B cell (primary cell): ENCODE data around the gene TES. TPM values are rescaled to one million over a fixed set of nuclear protein-coding genes. Genes with fewer than 3 reads are reported as not detected.
A peak's percentile ranks its signal among the peaks of the same experiment; 100 is the strongest.

Experiments
- ATAC-seq: fragments of 200-7000 bp; cut with Tn5 transposase; one replicate; pipeline ENCODE4 v1.10.0; 2021; ENCODE audit warnings: low read depth, mild to moderate bottlenecking, moderate number of reproducible peaks, moderate library complexity
- CTCF ChIA-PET: fragments of 350-600 bp; sonication (Branson Sonifier 250); formaldehyde crosslinking; loops from one replicate; lab custom pipeline; 2021; ENCODE audit warnings: antibody characterized with exemption, inconsistent platforms; lab: Charles Lee
- POLR2A ChIA-PET: fragments of 350-600 bp; sonication (Branson Sonifier 250); formaldehyde crosslinking; loops from one replicate; lab custom pipeline; 2021; ENCODE audit warnings: antibody characterized with exemption; lab: Charles Lee
- DNase-seq: peaks from one replicate; pipeline ENCODE4 v3.0.0; 2013
- H2AFZ ChIP-seq: 2 replicates; pipeline ENCODE4 v1.6.1; 2012; ENCODE audit warnings: mild to moderate bottlenecking, low read depth, low read length; ENCODE audit not compliant: insufficient read depth, poor library complexity, severe bottlenecking
- H3K27ac ChIP-seq, 2 donors: 1 replicate in 1 of 2; 2 replicates in 1 of 2; pipeline ENCODE4 v1.5.1; 2012 to 2013; ENCODE audit warnings: low read length in 2 of 2, mild to moderate bottlenecking in 2 of 2, moderate library complexity in 1 of 2
- H3K27me3 ChIP-seq, 4 experiments: fragments of 200-600 bp in 1 of 4; sonication (generic) in 1 of 4; replicated peaks in 1 of 4; 1 replicate in 2 of 4; 2 replicates in 2 of 4; pipeline versions ENCODE4 v1.6.1 to v1.7.0; 2013 to 2016; ENCODE audit warnings: low read length in 3 of 4, mild to moderate bottlenecking in 2 of 4, mixed read lengths in 1 of 4, moderate library complexity in 1 of 4; ENCODE audit not compliant: insufficient read depth in 4 of 4, control insufficient read depth in 3 of 4; ENCODE audit errors: control extremely low read depth in 1 of 4
- H3K36me3 ChIP-seq, 2 experiments: replicated peaks in 1 of 2; 1 replicate in 1 of 2; 2 replicates in 1 of 2; pipeline versions ENCODE4 v1.6.1 to v1.7.1; 2013; ENCODE audit warnings: low read length in 1 of 2; ENCODE audit not compliant: insufficient read depth in 2 of 2, control insufficient read depth in 1 of 2; ENCODE audit errors: control extremely low read depth in 1 of 2, extremely low read depth in 1 of 2
- H3K4me1 ChIP-seq, 2 donors: fragments of 200-600 bp in 1 of 2; sonication (generic) in 1 of 2; 1 replicate in 1 of 2; 2 replicates in 1 of 2; pipeline versions ENCODE4 v1.5.1 to v1.6.1; 2013 to 2017; ENCODE audit warnings: low read length in 2 of 2; ENCODE audit not compliant: control insufficient read depth in 2 of 2, insufficient read depth in 2 of 2
- H3K4me2 ChIP-seq: replicated peaks from 2 replicates; pipeline ENCODE3; 2012; ENCODE audit warnings: mild to moderate bottlenecking, low read depth, low read length; ENCODE audit not compliant: poor library complexity, severe bottlenecking
- H3K4me3 ChIP-seq, 5 experiments: fragments of 200-600 bp in 1 of 5; sonication (generic) in 1 of 5; 1 replicate in 3 of 5; 2 replicates in 2 of 5; pipeline versions ENCODE4 v1.5.1 to v1.7.0; 2011 to 2016; ENCODE audit warnings: low read length in 4 of 5, mild to moderate bottlenecking in 4 of 5, low read depth in 2 of 5, control low read depth in 1 of 5, moderate library complexity in 1 of 5; ENCODE audit not compliant: insufficient read depth in 1 of 5; ENCODE audit errors: control extremely low read depth in 1 of 5, extremely low read depth in 1 of 5
- H3K79me2 ChIP-seq: fragments of 200-600 bp; sonication (generic); one replicate; pipeline ENCODE4 v1.6.0; 2016; ENCODE audit warnings: low read length; ENCODE audit not compliant: control insufficient read depth, insufficient read depth
- H3K9ac ChIP-seq: fragments of 200-600 bp; sonication (generic); 2 replicates; pipeline ENCODE4 v1.6.1; 2017; ENCODE audit warnings: mild to moderate bottlenecking, low read length, moderate library complexity
- H3K9me3 ChIP-seq, 3 donors: one replicate each; pipeline versions ENCODE4 v1.6.1 to v1.7.1; 2013; ENCODE audit warnings: low read length in 2 of 3; ENCODE audit not compliant: control insufficient read depth in 2 of 3, insufficient read depth in 1 of 3; ENCODE audit errors: control extremely low read depth in 1 of 3
- H4K20me1 ChIP-seq: 2 replicates; pipeline ENCODE4 v1.6.0; 2012; ENCODE audit warnings: mild to moderate bottlenecking, low read length; ENCODE audit not compliant: insufficient read depth, control insufficient read depth, poor library complexity, severe bottlenecking
- H3K27ac Mint-ChIP-seq: one replicate; pipeline ENCODE4 v1.8.0; 2021; ENCODE audit warnings: mixed read lengths
- H3K27me3 Mint-ChIP-seq: one replicate; pipeline ENCODE4 v1.8.0; 2021; ENCODE audit warnings: mixed read lengths
- H3K4me1 Mint-ChIP-seq: one replicate; pipeline ENCODE4 v1.8.0; 2021; ENCODE audit warnings: mixed read lengths
- H3K4me3 Mint-ChIP-seq: one replicate; pipeline ENCODE4 v1.8.0; 2021; ENCODE audit warnings: mixed read lengths
- H3K9me3 Mint-ChIP-seq: one replicate; pipeline ENCODE4 v1.8.0; 2022; ENCODE audit warnings: mixed read lengths; ENCODE audit not compliant: insufficient read depth
- EZH2 ChIP-seq: IDR thresholded peaks from 2 replicates; pipeline ENCODE4 v1.6.1; 2012; ENCODE audit warnings: borderline replicate concordance, low read depth, mild to moderate bottlenecking, moderate library complexity, low read length; ENCODE audit not compliant: insufficient read depth, poor library complexity, severe bottlenecking
- WGBS: methylation state at CpG from one replicate; pipeline ENCODE4 v1.1.5; 2013; ENCODE audit warnings: missing lambda C conversion rate; ENCODE audit not compliant: insufficient coverage; 5-methylcytosine and 5-hydroxymethylcytosine counted together
- intact Hi-C: fragments of 100-400 bp; cut with micrococcal nuclease; formaldehyde crosslinking; loops from one replicate; pipeline ENCODE4 v1.10.0; 2022
- polyA plus RNA-seq: library from polyadenylated mRNA; depleted of rRNA; stranded (reverse); fragments of >200 nt; gene quantifications from 2 replicates; pipeline ENCODE4 v1.2.3, GENCODE V29; 2012
- total RNA-seq, 2 donors: library from RNA; stranded (reverse); fragments of 120-200 nt in 1 of 2; gene quantifications; 1 replicate in 1 of 2; 2 replicates in 1 of 2; pipeline versions ENCODE4 v1.2.3 to v1.2.4, GENCODE V29; 2013 to 2022
- TF ChIP-seq, protein P1 (sequence below): fragments of 200-600 bp; IDR thresholded peaks from one replicate; pipeline ENCODE4 v1.8.0; 2022; ENCODE audit warnings: antibody characterized with exemption, mild to moderate bottlenecking

The TES gene
- total and polyA plus RNA-seq, 2 donors (not counting 1 experiment from before 2014, with no cell fraction given) = 55.3 to 62.5 TPM

DNA sequence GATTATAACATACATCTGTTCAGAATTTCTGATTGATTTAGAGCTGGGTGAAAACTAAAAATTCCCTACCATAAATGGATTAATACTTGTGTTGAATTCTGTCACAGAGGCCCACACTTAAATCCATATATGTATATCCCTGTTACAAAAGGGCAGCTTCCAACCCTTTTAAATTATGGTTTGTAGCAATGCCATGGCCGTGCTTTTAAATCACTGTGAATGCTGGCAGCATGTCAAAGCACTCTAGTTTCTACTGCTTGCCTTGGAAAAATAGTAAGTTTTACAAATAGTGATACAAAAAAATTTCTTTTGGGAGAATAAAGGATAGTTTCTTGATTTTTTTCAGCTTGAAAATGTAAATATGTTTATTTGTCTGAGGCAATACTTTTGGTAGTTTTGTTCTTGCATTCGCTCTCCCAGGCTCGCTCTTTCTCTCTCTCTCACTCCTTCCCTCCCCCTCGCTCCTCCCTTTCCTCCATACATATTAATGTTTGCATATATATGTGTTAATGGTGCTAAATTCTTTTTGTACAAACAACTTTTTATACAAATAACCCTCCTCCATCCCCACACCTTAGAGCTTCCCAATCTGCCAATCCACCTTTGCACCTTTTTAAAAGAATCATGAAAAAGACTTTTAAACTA lies 29.8 kb downstream of the TES start:
- ChIA-PET POLR2A (no interaction called here), CTCF (interaction anchor here (0.5 to 7.4 kb wide), 16 partner anchors 9 to 352 kb away, joined by 3 to 126 read pairs (median 5); no protein-coding TSS in a partner anchor)
- no peaks in the 10 kb centered on the region for H3K4me1 ChIP-seq
- no peak overlapping the region for H3K27ac ChIP-seq
- no peak overlapping the region for H2AFZ ChIP-seq
- no CpG with 5 or more reads among the region's 4 CpGs for WGBS
- Mint-ChIP-seq H3K27ac (peak overlapping the region; percentile 17), H3K4me1 (peaks cover 13% of the 10 kb centered on the region), H3K27me3 (no peaks in the 10 kb centered on the region), H3K4me3 (no peak overlapping the region), H3K9me3 (peaks cover under 1% of the 10 kb centered on the region)
- H3K4me2 ChIP-seq = no peak overlapping the region
- H3K36me3 ChIP-seq = peaks cover 0 to 42% of the 10 kb centered on the region in 2 experiments
- no peaks in the 10 kb centered on the region for H3K27me3 ChIP-seq
- intact Hi-C loops = no loop called here
- ATAC-seq (no peak), DNase-seq (no peak)
- H3K9me3 ChIP-seq = peaks cover 0 to 8% (median 0%) of the 10 kb centered on the region in 3 donors
- peaks cover 73% of the 10 kb centered on the region for H4K20me1 ChIP-seq
- H3K4me3 ChIP-seq = no peak overlapping the region
- H3K79me2 ChIP-seq = peaks cover 38% of the 10 kb centered on the region
- H3K9ac ChIP-seq = no peak overlapping the region
- no peak for TF ChIP-seq EZH2
- TF ChIP-seq, protein P1, sequence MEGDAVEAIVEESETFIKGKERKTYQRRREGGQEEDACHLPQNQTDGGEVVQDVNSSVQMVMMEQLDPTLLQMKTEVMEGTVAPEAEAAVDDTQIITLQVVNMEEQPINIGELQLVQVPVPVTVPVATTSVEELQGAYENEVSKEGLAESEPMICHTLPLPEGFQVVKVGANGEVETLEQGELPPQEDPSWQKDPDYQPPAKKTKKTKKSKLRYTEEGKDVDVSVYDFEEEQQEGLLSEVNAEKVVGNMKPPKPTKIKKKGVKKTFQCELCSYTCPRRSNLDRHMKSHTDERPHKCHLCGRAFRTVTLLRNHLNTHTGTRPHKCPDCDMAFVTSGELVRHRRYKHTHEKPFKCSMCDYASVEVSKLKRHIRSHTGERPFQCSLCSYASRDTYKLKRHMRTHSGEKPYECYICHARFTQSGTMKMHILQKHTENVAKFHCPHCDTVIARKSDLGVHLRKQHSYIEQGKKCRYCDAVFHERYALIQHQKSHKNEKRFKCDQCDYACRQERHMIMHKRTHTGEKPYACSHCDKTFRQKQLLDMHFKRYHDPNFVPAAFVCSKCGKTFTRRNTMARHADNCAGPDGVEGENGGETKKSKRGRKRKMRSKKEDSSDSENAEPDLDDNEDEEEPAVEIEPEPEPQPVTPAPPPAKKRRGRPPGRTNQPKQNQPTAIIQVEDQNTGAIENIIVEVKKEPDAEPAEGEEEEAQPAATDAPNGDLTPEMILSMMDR = no peak

DNA sequence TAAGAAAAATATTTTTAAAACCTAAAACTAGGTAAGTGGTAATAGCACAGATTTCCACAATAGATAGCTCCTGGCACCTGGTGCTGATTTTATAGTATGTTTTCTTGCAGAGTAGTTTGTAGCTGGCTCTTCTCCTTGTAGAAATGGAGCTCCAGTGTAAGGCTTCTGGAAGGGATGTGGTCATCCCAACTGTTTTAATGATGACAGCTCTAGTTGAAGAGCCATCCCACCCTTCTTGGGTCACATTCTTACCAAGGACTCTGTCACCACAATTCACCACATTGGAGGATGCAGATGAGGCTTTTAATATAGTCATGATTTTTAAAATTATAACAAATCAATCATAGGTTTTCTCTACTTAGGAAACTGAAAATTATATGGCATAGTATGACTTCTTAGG lies 31.0 kb downstream of the TES start:
- Mint-ChIP-seq H3K27ac (no peak overlapping the region), H3K4me1 (peaks cover 15% of the 10 kb centered on the region), H3K27me3 (no peaks in the 10 kb centered on the region), H3K9me3 (peaks cover 5% of the 10 kb centered on the region), H3K4me3 (no peak overlapping the region)
- ATAC-seq (no peak), DNase-seq (no peak)
- Histone ChIP-seq H3K36me3 (peaks cover 4 to 48% of the 10 kb centered on the region in 2 experiments), H3K79me2 (peaks cover 41% of the 10 kb centered on the region), H3K9me3 (peaks cover 0 to 8% (median 0%) of the 10 kb centered on the region in 3 donors), H3K27me3 (no peaks in the 10 kb centered on the region), H3K9ac (no peak overlapping the region), H2AFZ (no peak overlapping the region), H3K27ac (no peak overlapping the region), H3K4me1 (no peaks in the 10 kb centered on the region), H3K4me2 (no peak overlapping the region), H3K4me3 (no peak overlapping the region), H4K20me1 (peaks cover 74% of the 10 kb centered on the region)
- TF ChIP-seq, protein P1 = no peak
- intact Hi-C loops = no loop called here
- CTCF ChIA-PET = interaction anchor here (0.9 to 7.4 kb wide), 12 partner anchors 9 to 351 kb away, joined by 3 to 126 read pairs (median 6); no protein-coding TSS in a partner anchor
- POLR2A ChIA-PET = no interaction called here
